Left lung (tissue), 10 donors: ENCODE data around the gene RNFT2. TPM values are rescaled to one million over a fixed set of nuclear protein-coding genes. Genes with fewer than 3 reads are reported as not detected.

Source experiments
- ATAC-seq: fragments of 200-7000 bp; cut with Tn5 transposase; one replicate; pipeline ENCODE4 v1.9.1; 2020; ENCODE audit warnings: moderate library complexity
- DNase-seq, 4 donors: peaks; one replicate each; pipeline ENCODE4 v3.0.0-alpha.2; 2013 to 2020
- H3K27ac ChIP-seq, 2 donors: fragments of 200-600 bp; sonication (generic) in 1 of 2; one replicate each; pipeline versions ENCODE4 v1.5.0 to v1.8.0; 2020 to 2021
- H3K27me3 ChIP-seq, 2 donors: fragments of 200-600 bp; sonication (generic) in 1 of 2; one replicate each; pipeline versions ENCODE4 v1.5.0 to v1.8.0; 2020 to 2021
- H3K36me3 ChIP-seq, 2 donors: fragments of 200-600 bp; sonication (generic) in 1 of 2; one replicate each; pipeline versions ENCODE4 v1.5.0 to v1.8.0; 2020 to 2021
- H3K4me1 ChIP-seq, 2 donors: fragments of 200-600 bp; one replicate each; pipeline ENCODE4 v1.8.0; 2021
- H3K4me3 ChIP-seq, 2 donors: fragments of 200-600 bp; sonication (generic) in 1 of 2; one replicate each; pipeline versions ENCODE4 v1.5.0 to v1.8.0; 2020 to 2021; ENCODE audit warnings: mild to moderate bottlenecking in 1 of 2
- H3K9me3 ChIP-seq, 2 donors: fragments of 200-600 bp; sonication (generic) in 1 of 2; one replicate each; pipeline versions ENCODE4 v1.5.0 to v1.8.0; 2020 to 2021
- intact Hi-C, 2 donors: fragments of 100-400 bp; cut with DNase I; formaldehyde crosslinking; loops; one replicate each; pipeline versions ENCODE4 v1.11.2 to v1.14.2; 2022
- polyA plus RNA-seq, 6 donors: library from polyadenylated mRNA; unstranded; fragments of 120-200 nt; gene quantifications; one replicate each; pipeline ENCODE4 v1.2.1, GENCODE V29; 2013; ENCODE audit not compliant: insufficient read length in 6 of 6
- total RNA-seq, 2 donors: library from RNA; stranded (reverse); fragmentation: NEBNext Ultra II Directional; extraction: Animal tissue kit (Norgen Biotek cat#: 25700); gene quantifications; one replicate each; pipeline ENCODE4 v1.2.1, GENCODE V29; 2021
- TF ChIP-seq, protein P1 (sequence below), 2 donors: fragments of 200-600 bp; sonication (generic) in 1 of 2; IDR thresholded peaks; one replicate each; pipeline versions ENCODE4 v1.5.0 to v1.8.0; 2021; ENCODE audit warnings: antibody characterized with exemption in 2 of 2
- donor health status: DM: no; HTN: yes; CAD: no.
- donor health status: DM: no; HTN: no; CAD: no.

RNFT2 gene
- total and polyA plus RNA-seq, 8 donors, result 3.4 to 5.5 (median 3.9) TPM

DNA sequence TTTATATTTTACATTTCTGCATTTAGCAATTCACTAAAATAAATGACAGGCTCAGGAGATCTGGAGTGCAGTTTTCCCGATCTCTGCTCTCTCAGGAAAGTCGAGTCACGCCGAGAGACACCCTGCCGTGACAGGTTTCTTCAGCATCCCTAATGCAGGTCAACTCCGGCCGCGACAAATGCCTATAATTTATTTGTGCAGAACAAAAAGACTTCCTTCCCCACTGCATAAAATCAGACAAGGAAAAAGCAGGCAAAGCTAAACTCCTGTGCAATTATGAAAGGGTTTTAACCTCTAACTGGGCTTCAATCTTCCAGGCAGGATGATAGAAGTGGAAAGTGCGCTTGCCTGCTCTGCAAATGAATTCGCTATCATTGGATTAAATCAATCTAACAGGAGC, 28.3 kb upstream of the RNFT2 start:
- Histone ChIP-seq H3K4me1 (peaks cover 8 to 11% of the 10 kb centered on the region in 2 donors), H3K27ac (no peak overlapping the region), H3K36me3 (peaks cover 0 to 19% of the 10 kb centered on the region in 2 donors), H3K4me3 (no peak overlapping the region), H3K27me3 (peaks cover 0 to 19% of the 10 kb centered on the region in 2 donors), H3K9me3 (no peaks in the 10 kb centered on the region)
- DNase-seq (no peak), ATAC-seq (no peak)
- intact Hi-C loops, result loop anchor here in 1 of 2 donors (10.0 kb wide), 1 partner anchor 445 kb away; no protein-coding TSS in a partner anchor
- TF ChIP-seq, protein P1, sequence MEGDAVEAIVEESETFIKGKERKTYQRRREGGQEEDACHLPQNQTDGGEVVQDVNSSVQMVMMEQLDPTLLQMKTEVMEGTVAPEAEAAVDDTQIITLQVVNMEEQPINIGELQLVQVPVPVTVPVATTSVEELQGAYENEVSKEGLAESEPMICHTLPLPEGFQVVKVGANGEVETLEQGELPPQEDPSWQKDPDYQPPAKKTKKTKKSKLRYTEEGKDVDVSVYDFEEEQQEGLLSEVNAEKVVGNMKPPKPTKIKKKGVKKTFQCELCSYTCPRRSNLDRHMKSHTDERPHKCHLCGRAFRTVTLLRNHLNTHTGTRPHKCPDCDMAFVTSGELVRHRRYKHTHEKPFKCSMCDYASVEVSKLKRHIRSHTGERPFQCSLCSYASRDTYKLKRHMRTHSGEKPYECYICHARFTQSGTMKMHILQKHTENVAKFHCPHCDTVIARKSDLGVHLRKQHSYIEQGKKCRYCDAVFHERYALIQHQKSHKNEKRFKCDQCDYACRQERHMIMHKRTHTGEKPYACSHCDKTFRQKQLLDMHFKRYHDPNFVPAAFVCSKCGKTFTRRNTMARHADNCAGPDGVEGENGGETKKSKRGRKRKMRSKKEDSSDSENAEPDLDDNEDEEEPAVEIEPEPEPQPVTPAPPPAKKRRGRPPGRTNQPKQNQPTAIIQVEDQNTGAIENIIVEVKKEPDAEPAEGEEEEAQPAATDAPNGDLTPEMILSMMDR (IDR thresholded peaks at IDR 0.05), result no peak

DNA sequence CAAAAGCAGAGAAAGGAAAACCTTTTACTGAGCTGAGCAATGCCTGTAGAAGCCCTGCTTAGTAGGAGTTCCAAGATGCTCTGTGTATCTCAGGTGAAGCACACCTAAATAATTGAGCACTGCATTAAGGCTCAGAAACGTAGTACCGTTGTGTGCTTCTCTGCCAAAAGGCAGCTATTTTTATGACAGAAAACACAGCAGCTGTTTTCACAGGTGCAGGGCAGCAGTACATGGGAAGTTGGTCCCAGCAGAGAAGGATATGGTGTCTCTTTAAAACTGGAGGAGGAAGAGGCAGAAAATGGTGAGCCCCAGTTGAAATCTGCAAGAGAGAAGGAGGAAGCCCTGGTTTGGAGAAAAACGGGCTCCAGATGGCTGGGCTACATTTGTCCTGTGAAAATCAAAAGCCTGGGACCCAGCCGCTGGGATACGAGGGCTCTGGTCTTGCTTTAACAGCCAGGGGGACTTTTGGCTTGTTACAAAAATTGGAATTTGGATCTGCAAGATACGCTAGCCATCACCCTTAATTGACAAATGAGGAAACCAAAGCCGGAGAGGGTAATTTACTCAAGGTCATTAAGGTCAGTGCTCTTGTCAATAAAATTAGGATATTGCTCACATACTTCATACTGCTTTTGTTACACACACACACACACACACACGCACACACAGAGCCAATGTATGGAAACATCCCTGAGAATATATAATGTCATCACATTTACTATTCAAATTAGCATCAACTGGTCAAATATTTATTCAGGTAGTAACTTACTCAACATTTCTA, 27.6 kb upstream of the RNFT2 start:
- H3K27me3 ChIP-seq, result peaks cover 0 to 19% of the 10 kb centered on the region in 2 donors
- TF ChIP-seq, protein P1 (IDR thresholded peaks at IDR 0.05), result no peak
- H3K27ac ChIP-seq, result no peak overlapping the region
- intact Hi-C loops, result no loop called here
- H3K4me1 ChIP-seq, result peaks cover 8 to 11% of the 10 kb centered on the region in 2 donors
- no peak overlapping the region for H3K4me3 ChIP-seq
- no peak for ATAC-seq
- no peak for DNase-seq
- H3K9me3 ChIP-seq, result no peaks in the 10 kb centered on the region
- peaks cover 0 to 27% of the 10 kb centered on the region in 2 donors for H3K36me3 ChIP-seq

DNA sequence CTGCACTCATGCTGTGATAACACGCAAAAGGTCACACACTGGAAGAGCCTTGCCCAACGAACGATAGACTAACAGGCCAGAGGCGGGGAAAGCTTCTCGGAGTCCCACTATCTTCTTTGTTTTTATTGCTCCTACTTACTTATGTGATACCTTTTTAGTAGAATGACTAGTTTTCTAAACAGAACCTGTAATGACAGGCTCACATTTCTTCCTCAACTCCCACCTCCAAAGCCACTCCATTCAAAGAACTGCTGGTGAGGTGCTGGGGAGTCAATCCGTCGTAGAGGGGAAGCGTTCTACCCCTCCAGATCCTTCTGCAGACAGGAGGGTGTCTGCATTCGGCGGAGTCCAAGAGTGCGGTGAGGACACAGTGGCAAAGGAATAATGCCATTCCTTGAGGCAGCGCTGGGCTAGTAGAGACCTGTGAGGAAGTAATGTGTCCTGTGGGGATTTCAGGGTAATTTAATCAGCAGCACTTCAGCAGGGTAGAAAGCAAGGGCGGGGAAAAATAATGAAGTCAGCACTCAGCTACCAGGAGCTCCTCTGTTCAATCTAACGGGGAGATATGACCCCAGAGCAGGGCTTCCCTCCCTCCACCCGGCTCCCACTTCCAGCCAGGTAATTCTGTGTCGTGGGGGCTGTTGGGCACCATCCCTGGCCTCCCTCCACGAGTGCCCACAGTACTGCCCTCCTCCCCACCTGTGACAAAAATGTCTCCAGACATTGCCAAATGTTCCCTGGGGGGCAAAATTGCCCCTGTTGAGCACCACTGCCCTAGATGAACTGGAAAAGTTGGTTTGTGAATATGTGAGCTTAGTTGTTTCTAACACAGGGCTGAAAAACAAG, 25.4 kb upstream of the RNFT2 start:
- Histone ChIP-seq H3K4me1 (peaks cover 10 to 13% of the 10 kb centered on the region in 2 donors), H3K27ac (no peak overlapping the region), H3K4me3 (no peak overlapping the region), H3K27me3 (peaks cover 0 to 19% of the 10 kb centered on the region in 2 donors), H3K36me3 (peaks cover 0 to 48% of the 10 kb centered on the region in 2 donors), H3K9me3 (no peaks in the 10 kb centered on the region)
- DNase-seq, result no peak
- intact Hi-C loops, result no loop called here
- TF ChIP-seq, protein P1 (IDR thresholded peaks at IDR 0.05), result no peak
- ATAC-seq, result no peak

DNA sequence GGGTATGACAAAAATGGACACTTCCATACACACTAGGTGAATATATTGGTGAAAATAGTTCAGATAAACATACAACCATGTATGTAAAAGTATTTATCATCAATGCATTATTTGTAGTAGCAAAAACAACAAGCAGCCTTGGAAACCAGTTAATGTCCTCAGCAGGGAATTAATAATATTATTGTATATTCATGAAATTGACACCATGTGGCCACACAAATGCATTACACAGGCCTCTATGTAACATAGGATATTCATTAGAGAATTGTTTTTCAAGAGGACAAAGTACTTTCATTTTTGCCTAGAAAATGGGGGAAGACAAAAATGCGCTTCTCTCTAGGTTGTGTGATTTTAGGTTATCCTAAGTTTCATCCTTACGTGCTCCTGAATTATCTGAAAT, 24.6 kb upstream of the RNFT2 start:
- TF ChIP-seq, protein P1 (IDR thresholded peaks at IDR 0.05), result no peak
- intact Hi-C loops, result no loop called here
- Histone ChIP-seq H3K4me3 (no peak overlapping the region), H3K27ac (no peak overlapping the region), H3K4me1 (peaks cover 14 to 18% of the 10 kb centered on the region in 2 donors), H3K36me3 (peaks cover 0 to 57% of the 10 kb centered on the region in 2 donors), H3K9me3 (no peaks in the 10 kb centered on the region), H3K27me3 (peaks cover 0 to 19% of the 10 kb centered on the region in 2 donors)
- DNase-seq (no peak), ATAC-seq (no peak)

DNA sequence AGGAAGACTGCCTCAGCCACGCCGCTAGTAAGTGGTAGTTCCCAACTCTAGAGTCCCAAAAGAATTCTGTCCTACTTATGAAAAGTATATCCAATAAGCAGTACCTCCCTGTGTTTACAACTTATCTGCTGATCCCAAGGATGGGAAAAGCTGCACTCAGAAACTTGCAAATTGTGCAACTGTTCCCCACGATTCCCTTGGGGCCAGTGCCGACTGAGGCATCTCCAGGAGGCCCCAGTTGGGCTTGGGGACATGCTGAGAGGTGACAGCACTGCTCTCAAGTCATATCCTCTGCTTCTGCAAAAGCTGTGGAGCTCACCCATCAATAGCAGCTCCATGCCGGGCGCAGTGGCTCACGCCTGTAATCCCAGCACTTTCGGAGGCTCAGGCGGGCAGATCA, 23.9 kb upstream of the RNFT2 start:
- intact Hi-C loops, result no loop called here
- no peak for ATAC-seq
- no peak for DNase-seq
- peaks cover 0 to 15% of the 10 kb centered on the region in 2 donors for H3K27me3 ChIP-seq
- H3K4me1 ChIP-seq, result peaks cover 7 to 16% of the 10 kb centered on the region in 2 donors
- TF ChIP-seq, protein P1 (IDR thresholded peaks at IDR 0.05), result no peak
- H3K27ac ChIP-seq, result no peak overlapping the region
- no peaks in the 10 kb centered on the region for H3K9me3 ChIP-seq
- H3K4me3 ChIP-seq, result no peak overlapping the region
- H3K36me3 ChIP-seq, result peaks cover 0 to 63% of the 10 kb centered on the region in 2 donors
